HG03432 (cell line): ENCODE results near the gene FGF21.
"Not testable (repeated sequence)": the region's sequence is repeated elsewhere in the genome, so short reads cannot be mapped to it uniquely, and the experiment has no call there.

Experiments used
- ATAC-seq: cut with Tn5 transposase; IDR thresholded peaks from one replicate; pipeline ENCODE4 v1.9.1; 2021; ENCODE audit warnings: mild to moderate bottlenecking, moderate library complexity; ENCODE audit not compliant: unreplicated experiment

FGF21 gene

DNA sequence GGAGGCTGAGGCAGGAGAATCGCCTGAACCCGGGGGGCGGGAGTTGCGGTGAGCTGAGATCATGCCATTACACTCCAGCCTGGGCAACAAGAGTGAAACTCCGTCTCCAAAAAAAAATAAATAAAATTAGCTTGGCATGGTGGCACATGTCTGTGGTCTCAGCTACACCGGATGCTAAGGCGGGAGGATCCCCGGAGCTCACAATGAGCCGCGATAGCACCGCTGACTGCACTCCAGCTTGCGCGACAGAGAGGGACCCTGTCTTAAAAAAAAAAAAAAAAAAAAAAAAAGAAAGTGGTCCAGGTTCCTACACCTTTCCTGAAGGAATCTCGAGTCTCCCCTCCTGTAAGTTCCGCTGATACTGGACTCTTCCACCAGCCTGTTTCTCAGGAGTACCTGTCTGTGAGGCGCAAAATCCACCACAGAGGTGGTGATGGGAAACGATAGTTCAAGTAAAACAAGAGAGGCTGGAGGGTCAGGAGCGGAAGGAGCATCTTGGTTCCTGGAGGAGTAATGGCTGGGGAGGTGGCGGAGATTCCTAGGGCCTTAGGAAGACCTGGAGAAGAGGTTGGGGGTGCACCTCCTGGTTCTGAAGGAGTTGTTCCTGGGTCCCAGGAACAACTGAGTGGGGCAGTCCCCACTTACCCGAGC is 3.4 kb upstream of the FGF21 start:
- ATAC-seq: no peak

DNA sequence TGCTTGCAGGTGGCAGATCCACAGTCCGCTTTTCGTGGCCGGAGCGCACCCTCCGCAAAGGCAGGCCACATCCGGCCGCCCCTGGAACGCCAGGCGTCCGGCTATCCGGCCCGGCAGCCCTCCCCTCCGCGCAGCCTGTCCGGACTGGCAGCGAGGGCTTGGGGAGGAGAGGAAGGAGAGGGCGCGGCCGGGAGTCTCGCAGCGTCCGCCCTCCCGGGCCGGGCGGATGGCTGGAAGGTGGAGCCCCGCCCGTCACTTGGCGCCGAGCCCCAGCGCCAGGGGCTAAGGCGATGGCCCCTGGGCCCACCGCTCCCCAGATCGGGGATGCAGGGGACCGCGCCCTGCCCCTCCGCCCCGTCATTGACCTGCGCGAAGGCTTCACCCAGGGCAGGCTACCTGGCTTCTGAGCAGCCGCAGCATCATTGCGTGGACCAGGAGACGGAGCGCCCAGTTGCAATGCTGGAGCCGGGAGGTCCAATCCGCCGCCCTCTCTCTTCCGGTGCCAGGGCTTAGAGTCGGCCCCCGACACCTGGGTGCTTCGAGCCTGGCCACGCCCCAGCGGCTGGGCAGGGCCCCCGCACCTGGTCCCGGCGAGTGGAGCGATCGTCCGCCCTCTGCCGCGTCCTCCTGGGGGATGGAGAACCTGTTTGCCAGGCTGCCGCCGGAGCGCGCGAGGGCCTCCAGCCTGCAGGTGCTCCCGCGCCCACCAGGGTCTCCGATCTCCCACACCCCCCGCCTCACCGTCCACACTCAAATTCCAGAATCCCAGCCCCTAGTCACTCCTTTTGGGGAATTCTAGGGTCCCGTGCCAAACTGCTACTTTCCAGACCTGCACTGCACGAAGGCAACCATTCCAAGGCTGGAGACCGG is 2.6 kb upstream of the FGF21 start, which contains the start of gene FUT1:
TSS of gene FUT1 (minus strand) at position 146 of the 870 bp plus-strand sequence. CDS start 1,360 bp downstream, outside the sequence.
- no peak for ATAC-seq

DNA sequence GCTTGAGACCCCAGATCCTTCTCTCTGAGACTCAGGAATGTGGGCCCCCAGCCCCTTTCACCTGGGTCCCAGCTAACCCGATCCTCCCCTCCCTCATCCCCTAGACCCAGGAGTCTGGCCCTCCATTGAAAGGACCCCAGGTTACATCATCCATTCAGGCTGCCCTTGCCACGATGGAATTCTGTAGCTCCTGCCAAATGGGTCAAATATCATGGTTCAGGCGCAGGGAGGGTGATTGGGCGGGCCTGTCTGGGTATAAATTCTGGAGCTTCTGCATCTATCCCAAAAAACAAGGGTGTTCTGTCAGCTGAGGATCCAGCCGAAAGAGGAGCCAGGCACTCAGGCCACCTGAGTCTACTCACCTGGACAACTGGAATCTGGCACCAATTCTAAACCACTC is 463 bp downstream of the FGF21 start:
- ATAC-seq: no peak

DNA sequence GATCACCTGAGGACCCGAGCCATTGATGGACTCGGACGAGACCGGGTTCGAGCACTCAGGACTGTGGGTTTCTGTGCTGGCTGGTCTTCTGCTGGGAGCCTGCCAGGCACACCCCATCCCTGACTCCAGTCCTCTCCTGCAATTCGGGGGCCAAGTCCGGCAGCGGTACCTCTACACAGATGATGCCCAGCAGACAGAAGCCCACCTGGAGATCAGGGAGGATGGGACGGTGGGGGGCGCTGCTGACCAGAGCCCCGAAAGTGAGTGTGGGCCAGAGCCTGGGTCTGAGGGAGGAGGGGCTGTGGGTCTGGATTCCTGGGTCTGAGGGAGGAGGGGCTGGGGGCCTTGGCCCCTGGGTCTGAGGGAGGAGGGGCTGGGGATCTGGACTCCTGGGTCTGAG is 888 bp downstream of the FGF21 start:
- ATAC-seq: no peak

DNA sequence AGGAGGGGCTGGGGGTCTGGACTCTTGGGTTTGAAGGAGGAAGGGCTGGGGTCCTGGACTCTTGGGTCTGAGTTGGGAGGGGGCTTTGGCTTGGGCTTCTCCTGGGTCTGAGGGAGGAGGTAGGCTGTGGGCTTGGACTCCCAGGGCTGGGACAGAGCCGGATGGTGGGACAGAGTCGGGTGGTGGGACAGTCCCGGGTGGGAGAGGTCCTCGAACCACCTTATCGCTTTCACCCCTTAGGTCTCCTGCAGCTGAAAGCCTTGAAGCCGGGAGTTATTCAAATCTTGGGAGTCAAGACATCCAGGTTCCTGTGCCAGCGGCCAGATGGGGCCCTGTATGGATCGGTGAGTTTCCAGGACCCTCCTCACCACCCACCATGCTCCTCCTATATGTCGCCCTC is 1.4 kb downstream of the FGF21 start:
- ATAC-seq: no peak

DNA sequence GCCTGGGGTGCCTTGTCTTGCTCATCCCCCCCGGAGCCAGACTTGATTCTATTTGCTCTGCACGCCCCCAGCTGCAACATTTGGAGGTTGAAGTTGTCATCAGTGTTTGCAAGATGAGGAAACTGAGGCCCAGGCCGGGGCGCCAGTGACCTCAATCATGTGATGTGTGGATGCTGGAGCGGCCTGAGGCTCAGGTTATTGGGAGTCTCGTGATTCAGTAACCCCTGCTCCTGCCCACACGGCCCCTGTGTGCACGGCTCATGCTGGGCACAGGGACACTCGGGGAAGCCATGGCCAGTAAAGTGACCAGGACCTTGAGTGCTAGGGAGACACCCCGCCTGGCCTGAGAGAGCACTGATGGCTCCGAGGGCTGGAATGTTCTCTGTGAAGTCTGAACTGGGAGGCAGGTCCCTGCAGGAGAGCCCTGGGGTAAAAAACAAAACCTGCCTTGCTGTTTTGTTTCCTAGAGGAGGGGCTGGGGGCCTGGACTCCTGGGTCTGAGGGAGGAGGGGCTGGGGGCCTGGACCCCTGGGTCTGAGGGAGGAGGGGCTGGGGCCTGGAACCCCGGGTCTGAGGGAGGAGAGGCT is 1.9 kb downstream of the FGF21 start:
- ATAC-seq: no peak

DNA sequence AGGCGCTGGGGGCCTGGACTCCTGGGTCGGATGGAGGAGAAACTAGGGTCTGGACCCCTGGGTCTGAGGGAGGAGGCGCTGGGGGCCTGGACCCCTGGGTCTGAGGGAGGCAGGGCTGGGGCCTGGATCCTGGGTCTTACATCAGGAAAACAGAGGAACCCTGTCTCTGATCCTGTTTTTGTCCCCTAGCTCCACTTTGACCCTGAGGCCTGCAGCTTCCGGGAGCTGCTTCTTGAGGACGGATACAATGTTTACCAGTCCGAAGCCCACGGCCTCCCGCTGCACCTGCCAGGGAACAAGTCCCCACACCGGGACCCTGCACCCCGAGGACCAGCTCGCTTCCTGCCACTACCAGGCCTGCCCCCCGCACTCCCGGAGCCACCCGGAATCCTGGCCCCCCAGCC is 2.4 kb downstream of the FGF21 start:
- ATAC-seq: no peak

DNA sequence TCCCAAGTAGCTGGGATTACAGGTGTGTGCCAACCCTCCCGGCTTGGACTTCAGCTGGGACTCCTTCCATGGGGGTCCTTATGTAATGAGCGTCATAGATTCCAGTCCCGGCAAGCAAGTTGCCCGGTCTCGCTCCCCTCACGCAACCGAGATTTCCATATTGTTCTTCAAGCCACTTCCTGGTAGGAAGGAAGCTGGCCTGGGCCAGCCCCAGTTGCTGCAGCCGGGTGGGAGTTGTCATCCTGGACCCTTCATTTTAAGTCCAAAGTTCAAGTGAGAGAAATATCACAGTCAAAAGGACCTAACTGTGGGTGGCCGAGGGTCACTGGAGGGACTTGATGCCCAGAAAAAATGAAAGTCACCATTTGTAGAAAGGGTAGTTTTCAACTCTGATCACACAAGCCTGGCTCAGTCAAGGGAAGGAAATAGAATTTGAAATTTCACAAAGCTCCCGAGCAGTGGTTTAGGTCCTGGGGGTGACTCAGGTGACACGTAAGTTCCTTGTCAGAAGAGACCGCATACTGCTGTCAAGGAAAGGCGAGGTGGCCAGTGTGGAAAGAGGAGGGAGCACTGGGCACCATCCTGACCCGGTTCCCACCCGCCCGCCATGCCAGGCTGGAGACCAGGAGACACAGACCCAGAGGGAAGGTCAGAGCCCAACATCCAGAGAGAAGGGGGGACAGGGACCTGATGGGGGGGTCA is 5.3 kb downstream of the FGF21 start:
- ATAC-seq: no peak

DNA sequence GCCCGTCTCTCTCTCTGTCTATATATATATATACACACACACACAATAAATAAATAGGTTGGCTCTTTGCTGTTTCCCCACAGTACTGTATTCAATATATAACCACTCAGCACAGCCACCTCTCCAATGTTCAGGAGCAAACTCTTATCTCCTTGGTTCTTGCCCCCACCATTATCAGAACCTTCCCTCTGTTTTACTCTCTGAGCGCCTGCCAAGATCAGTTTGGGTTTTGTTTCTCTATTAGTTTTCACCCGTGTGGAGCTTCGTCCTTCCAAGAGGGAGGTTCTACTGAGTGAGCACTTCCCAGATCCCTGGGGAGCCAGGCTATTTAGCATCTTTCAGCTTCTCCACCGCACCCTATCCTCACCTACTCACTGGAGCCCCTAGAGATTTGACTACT is 10.5 kb downstream of the FGF21 start:
- not testable (repeated sequence) for ATAC-seq

DNA sequence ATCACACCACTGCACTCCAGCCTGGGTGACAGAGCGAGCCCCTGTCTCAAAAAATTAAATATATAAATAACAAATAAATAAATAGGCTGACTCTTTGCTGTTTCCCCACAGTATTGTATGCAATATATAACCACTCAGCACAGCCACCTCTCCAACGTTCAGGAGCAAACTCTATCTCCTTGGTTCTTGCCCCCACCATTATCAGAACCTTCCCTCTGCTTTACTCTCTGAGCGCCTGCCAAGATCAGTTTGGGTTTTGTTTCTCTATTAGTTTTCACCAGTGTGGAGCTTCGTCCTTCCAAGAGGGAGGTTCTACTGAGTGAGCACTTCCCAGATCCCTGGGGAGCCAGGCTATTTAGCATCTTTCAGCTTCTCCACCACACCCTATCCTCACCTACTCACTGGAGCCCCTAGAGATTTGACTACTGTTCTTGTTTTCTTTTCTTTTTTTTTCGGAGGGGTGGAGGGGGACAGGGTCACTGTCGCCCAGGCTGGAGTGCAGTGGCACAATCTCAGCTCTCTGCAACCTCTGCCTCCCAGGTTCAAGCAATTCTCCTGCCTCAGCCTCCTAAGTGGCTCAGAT is 12.9 kb downstream of the FGF21 start:
- ATAC-seq: not testable (repeated sequence)

DNA sequence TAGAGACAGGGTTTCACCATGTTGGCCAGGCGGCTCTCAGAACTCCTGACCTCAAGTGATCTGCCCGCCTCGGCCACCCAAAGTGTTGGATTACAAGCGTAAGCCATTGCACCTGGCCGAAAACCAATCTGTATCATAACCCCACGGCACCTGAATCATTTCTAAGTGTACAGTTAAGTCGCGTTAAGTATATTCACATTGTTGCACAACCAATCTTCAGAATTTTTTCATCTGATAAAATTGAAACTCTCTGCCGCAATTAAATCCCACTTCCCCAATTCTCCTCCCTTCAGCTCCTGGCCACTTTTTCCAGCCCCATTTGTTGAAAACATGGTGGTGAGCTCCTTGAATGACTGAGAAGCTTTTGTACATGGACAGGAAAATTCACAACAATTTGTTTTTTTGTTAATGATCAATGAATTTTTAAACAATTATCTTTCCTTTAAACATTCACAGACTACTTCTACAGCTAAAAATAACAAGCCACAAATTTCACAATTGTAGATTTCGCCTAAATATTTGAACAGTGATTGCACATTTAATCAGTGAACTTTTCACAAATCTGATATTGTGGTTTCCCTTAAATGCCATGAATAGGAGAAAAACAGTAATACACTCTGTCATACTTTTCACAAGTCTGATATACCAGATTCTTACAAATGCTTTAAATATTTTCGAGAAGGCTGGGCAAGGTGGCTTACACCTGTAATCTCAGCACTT is 13.8 kb downstream of the FGF21 start:
- ATAC-seq: no peak

DNA sequence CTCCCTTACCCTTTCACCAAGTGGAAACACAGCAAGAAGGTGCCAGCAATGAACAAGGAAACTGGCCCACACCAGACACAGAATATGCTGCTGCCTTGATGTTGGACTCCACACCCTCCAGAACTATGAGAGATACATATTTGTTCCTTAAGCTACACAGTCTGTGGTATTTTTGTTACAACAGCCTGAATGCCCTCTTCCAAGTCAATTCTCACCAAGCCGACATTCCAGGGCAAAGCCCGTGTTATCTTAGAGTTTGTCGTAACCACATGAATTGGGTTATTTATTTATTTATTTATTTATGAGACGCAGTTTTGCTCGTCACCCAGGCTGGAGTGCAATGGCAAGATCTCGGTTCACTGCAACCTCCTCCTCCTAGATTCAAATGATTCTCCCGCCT is 14.9 kb downstream of the FGF21 start:
- ATAC-seq: no peak

DNA sequence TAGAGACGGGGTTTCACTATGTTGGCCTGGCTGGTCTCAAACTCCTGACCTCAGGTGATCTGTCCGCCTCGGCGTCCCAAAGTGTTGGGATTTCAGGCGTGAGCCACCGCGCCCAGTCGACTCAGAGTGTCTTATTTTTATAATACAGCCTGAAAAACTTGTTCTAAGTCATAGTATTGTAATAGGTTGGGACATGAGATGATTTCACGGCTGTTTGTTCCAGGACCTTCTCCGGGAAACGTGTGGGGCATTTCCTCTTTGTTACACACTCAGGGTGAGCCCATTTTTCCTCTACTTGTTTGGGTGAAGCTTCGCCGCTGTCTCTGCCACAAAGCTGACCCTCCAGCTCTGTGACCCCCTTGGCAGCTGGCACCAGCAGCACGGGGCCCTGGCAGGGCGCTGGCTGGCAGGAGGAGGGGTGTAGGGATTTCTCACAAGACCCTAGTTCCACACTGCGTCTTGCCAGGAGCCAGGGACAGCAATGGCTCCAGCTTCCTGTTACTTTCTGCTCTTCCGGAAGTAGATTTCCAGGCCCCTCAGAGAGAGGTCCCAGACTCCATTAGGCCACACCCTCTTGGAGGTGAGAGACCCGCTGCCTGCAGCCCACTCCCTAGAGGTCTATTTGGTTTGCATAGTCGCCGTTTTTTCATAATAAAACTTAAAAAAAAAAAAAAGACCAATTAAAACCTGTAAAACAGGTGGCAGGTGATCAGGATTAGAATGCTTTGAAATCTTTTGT is 15.6 kb downstream of the FGF21 start:
- no peak for ATAC-seq

DNA sequence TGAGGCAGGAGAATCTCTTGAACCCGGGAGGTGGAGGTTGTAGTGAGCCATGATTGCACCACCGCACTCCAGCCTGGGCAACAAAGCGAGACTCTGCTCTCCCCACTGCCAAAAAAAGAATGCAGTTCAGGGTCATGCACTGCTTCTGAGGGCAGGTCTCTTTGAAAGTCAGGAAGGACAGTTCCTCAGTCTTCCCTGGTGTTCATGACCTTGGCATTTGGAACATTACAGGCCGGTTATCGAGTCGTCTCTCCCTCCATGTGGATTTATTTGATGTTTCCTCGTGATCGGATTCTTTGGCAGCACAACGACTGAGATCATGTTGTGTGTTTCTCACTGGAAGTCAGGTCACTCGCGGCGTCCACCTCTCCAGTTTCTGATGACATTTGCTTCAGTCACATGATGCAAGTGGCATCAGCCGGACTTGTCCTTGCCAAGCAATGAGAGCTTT is 17.2 kb downstream of the FGF21 start:
- ATAC-seq: no peak

DNA sequence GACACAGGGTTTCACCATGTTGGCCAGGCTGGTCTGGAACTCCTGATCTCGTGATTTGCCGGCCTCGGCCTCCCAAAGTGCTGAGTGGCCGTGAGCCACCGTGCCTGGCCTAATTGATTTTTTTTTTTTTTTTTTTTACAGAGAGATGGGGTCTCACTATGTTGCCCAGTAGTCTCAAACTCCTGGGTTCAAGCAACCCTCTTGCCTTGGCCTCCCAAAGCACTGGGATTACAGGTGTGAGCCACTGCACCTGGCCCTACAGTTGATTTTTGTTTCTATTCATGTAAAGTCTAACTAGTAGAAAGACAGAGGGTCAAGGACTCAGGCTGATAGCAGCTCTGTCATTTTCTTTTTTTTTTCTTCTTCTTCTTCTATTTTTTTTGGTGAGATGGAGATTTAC is 21.8 kb downstream of the FGF21 start:
- no peak for ATAC-seq

DNA sequence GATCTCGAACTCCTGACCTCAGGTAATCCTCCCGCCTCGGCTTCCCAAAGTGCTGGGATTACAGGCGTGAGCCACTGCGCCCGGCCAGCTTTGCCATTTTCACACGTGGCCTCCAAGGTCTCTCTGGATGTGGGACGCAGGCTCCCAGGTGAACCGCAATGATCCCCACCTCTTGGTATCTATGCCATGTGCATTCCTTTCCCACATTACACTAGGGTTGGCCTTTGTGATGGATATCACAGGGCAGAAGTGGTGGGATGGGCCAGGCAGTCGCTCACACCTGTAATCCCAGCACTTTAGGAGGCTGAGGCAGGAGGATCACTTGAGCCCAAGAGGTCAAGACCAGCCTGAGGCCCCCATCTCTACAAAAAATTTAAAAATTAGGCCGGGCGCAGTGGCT is 22.4 kb downstream of the FGF21 start:
- no peak for ATAC-seq

DNA sequence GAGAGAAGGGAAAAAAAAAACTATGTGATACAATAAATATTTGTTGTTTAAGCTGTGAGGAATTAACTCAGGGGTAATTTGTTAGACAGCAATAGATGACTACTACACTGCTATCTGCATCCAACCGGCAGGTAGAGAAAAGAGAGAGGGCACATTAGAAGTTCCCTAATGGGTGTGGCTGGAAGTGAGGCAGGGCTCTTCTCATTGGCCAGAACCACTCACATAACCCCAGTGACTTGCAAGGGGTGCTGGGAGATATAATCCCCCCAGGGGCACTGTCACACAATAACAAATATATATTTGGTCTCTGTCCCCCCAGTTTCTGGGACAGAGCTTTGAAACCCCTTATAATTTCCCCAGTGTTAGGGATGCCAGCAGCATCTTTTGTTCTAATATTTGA is 24.3 kb downstream of the FGF21 start:
- no peak for ATAC-seq

DNA sequence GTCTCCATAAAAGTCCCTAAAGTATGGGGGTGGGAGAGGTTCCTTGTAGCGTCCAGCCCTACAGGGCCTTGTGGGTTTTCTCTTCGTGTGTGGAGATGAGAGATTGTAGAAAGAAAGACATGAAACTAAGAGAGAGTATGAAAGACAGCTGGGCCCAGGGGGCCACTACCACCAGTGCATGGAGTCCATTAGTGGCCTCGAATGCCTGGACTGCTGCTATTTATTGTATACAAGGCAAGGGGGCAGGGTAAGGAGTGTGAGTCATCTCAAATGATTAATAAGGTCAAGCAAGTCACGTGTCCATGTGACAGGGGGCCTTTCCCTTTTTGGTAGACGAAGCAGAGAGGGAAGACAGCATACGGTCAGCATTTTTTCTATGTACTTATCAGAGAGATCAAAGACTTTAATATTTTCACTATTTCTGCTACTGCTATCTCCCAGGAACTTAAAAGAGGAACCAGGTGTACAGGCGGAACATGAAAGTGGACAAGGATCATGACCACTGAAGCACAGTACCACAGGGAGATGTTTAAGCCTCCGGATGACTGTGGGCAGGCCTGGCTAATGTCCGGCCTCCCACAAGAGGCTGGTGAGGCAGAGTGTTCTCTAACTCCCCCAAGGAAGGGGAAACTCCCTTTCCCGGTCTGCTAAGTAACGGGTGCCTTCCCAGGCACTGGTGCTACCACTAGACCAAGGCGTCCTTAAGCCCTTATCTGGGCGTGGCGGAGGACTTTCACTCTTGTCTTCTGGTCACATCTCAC is 25.5 kb downstream of the FGF21 start:
- no peak for ATAC-seq

DNA sequence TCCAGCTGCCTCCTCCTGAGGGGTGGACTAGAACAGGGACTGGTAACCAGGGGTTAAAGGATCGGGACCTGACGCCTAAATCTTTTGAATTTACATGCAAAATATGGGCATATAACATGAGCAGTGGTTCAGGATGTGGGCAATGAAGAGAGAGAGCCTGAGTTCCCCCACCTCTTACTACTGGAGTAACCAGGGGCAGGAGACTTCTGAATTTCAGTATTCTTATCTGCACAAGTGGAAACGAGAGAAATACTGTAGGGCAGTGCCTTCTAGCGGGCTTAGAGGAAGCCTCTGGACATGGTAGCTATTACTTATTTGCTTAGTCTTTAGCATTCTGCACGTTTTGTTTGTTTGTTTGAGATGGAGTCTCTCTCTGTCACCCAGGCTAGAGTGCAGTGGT is 29.2 kb downstream of the FGF21 start:
- no peak for ATAC-seq
